NCI-H146 treated with DMSO at 0.1 percent for 48 hours (cell line): ENCODE data around the gene ZRSR2.
"Not testable (repeated sequence)": the region's sequence is repeated elsewhere in the genome, so short reads cannot be mapped to it uniquely, and the experiment has no call there.

ENCODE experiments used
- DNase-seq: peaks from one replicate; lab custom pipeline; 2025; ENCODE audit not compliant: unreplicated experiment; lab: John Stamatoyannopoulos, UW

Gene ZRSR2

DNA sequence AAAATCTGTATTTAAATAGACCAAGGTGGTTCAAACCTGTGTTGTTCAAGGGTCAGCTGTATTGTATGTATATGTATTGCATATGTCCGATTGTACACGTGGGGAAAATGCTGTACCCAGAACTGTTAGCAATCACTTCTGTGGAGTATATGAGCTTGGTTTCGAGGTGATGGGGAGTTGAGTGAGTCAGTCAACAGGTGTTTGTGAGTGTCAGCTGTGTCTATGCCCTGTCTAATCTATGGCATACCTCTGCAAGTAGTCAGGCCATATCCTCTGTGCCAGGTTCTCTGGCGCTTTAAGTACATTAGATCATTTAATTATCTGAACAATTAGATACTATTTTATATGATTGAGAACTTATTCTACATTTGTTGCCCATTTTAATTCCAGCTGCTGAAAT lies 7.4 kb downstream of the ZRSR2 start:
- no peak for DNase-seq

DNA sequence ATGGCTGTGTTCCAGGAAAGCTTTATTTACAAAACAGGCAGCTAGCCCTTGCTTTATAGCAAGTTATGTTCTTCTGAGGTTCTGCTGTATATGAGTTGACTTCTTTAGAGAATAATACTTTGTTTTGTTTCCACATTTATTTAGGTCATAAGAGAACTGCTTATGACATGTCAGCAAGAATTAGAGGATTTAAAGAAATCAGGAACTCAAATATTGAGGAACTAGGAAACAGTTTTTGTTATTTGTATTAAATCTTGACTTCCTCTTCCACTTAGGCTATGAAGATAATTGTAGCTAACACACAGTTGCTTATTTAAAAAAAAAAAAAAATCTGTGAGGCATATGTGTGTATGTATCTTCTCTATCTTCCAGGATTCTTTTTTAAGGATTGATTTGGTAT lies 14.3 kb downstream of the ZRSR2 start:
- no peak for DNase-seq

DNA sequence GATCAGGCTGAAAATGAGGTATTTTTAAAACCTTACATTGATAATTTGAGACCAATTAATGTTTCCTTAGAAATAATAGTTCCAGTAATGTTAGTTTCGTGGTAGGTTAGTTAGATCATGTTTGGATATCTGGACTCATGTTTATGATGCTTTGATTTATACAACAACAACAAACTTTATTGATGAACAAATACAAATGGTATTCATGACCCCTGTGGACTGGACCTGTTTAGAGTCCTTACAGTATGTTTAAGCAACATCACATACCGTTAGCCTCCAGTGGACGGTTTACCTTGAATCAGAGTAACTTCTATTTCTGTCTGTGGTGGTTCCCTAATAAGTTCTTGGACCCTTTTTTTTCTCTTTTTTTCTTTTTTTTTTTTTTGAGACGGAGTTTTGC lies 18.0 kb downstream of the ZRSR2 start:
- DNase-seq = no peak

DNA sequence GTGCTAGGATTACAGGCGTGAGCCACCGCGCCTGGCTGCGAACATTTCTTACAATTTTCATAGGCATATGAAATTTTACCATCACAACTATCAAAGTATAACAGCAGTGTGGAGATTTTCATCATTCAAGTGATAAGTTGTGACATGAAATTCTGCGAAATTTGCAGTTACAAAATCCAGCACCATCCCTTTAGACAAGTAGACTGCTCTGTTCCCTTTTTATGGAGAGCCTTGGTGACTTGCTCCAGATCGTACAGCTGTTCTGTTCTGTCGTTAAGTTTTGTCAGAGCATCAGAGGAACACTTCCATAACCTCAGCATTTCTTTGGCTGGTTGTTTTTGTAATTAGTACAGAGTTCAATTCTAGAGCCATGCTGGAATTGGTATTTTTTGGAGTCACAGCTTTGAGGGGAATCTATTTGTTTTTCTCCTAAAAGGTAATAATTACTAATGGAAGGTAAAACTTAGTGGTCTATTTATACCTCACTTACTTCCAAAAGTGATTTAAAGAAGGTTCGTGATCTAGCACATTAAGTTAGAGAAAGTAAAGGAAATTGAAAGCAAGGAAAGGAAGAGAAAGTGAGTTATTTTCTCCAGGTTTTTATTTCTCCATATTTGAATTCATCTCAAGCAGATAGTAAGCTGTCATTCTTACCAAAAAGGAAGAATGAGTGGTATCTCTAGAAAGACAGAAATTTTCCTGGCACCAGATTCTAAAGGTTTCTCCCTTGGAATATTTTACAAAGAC lies 22.1 kb downstream of the ZRSR2 start:
- DNase-seq = no peak

DNA sequence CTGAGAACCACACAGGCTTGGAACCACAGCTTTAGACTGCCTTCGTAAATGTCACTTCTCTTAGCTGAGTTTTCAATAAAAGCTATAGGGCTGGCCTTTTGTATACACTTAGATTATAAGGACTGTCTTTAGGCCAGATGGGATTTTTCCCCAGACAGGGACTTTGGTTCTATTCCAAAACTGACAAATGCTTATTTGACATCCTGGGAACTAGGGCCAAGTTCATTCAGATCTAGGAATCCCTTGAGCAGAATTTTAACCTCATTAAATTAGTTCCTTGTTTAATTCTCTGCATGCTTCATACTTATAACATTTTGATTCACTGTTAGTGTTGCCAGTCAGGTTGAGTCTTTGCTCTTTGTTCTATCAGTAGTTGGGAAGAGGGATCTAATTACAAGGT lies 23.1 kb downstream of the ZRSR2 start:
- no peak for DNase-seq

DNA sequence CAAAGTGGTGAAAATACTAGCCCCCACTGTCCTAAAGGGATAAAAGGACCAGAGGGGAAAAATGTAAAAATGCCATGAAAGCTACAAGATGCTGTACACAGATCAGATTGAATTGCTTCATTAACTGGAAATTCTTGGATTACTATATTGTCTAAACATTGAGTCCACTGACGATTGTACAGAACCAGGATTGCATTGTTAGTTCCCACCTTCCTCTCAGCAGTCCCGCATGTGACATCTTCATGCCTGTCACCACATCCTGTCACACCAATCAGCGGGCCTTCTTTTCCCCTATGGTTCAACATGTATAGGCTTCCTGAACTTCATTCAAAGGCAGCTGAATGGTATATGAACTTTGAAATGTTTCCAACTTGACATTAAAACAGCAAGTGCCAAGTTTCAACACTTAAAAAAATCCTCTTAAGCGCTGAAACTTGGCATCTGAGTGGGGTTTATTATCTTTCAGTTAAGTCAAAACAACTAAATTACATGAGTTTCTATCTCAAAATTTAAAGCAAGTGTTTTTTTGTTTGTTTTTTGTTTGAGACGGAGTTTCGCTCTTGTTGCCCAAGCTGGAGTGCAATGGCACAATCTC lies 24.6 kb downstream of the ZRSR2 start:
- DNase-seq = no peak

DNA sequence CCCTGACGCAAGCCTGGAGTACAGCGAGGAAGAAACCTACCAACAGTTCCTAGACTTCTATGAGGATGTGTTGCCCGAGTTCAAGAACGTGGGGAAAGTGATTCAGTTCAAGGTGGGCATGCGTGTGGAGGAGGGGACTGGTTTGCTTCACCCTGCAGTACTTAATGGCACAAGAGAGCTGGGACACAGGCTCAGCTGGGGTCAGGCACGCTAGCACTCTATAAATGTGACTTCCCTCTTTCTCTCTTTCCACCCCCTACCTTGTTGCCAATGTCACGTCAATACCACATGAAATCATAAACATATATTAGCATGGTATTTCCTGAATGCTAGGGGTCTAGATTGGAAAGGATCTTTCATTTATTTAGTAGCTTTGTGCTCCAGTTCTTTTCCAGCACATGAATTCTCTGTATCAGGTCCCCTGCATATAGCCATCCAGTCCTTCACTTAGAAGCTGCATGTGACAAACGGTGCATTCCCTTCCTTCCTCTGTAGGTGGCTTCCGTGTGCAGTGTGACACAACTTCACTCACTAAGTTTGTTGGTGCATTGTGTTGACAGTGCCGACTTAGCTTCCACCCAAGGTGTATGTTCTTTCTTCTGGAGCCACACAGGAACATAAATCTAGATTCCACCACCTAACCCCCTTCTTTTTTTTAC lies 25.6 kb downstream of the ZRSR2 start:
- no peak for DNase-seq

DNA sequence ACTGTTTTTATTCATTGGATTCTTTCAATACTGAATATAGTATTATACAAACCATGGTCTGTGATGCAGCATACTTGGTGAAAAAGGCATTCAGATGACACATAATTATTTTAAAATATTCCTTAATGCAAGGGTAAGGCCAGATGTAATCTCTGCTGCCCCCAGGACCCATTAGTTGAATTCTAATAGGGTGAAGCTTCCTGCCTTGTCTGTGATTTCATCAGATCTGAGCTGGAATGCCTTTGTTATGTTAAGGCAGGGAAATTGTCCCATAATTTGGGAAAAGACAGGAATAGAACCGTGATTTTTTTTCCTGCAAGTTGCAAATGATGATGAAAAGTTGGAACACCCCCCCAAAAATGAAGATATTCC lies 26.1 kb downstream of the ZRSR2 start:
- no peak for DNase-seq

DNA sequence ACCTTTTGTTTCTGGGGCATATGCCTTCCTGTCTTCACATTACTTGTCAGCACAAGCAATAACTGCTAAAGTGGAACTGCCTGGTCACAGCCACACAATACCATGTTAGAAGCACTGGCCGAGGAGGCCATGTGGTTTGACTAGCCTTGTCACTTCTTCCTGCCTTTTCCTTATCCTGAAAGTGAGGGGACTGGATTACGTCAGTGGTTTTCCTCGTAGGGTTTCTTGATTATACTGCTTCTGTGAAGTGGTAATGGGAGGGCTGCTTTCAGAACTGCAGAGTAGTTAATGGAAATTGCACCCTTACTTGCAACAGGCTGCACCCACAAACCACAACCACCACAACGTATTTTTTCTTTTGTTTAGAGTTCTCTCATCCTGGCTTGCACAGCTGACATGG lies 26.6 kb downstream of the ZRSR2 start:
- DNase-seq = no peak

DNA sequence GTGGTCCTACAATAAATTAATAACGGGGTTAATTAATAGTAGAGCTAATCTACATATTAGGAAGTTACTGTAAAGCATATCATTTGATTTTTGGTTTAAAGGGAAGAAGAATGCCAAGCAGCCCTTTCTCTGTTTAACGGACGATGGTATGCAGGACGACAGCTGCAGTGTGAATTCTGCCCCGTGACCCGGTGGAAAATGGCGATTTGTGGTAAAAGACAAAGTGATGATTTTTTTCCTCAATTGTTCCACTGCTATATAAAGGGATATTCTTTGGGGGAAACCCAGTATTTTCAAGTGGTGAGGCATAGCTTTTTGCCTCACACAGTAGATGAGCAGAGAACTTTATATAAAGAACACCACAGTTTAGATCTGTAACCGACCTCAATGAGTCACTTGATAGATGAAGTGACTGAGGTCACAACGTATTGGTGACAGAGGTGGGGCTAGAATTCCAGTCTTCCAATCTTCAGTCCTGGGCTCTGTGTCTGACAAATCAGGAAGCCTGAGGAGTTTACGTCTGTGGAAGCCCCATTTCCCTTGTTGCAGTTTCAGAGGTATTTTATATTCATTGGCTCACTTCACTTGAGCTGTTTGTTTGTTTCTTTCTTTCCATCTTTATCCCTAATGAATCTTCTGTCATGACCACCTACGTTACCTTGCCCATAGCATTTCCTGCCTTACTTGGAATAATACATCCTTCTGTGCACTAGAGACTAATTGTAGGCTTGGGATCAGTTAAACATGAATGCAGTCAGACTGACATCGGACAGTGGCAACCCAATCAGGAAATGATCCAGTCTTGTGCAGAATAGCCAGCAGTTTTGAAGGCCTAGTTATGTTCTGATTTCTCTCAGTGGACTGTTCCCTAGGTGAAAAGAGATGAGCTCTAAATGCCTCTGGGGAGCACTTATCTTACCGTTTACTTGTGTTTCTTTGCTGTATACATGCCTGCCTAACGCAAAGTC lies 30.1 kb downstream of the ZRSR2 start:
- no peak for DNase-seq

DNA sequence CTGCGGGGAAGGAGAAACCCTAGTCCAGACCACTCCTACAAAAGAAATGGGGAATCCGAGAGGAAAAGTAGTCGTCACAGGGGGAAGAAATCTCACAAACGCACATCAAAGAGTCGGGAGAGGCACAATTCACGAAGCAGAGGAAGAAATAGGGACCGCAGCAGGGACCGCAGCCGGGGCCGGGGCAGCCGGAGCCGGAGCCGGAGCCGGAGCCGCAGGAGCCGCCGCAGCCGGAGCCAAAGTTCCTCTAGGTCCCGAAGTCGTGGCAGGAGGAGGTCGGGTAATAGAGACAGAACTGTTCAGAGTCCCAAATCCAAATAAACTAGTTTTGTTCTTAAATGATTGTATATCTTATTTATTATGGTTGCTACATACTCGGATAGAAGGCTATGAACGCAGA lies 32.6 kb downstream of the ZRSR2 start:
- DNase-seq = no peak

DNA sequence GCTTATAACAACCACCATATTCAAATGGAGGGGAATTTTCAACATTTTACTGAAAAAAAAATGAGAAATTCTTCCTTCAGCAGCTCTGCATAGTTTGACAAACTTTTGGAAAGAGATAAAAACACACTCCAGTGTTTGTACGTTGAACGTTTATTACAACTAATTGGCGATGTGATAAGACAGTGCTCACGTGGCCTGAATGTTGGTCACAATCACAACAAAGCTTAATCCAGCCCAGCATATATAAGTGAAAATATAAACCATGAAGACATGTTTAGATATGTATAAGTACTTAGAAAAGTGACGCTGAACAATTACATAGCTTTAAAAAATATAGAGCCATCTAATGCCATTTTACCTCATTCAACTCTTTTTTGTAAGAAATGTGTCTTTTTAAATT lies 35.7 kb downstream of the ZRSR2 start:
- DNase-seq = no peak

DNA sequence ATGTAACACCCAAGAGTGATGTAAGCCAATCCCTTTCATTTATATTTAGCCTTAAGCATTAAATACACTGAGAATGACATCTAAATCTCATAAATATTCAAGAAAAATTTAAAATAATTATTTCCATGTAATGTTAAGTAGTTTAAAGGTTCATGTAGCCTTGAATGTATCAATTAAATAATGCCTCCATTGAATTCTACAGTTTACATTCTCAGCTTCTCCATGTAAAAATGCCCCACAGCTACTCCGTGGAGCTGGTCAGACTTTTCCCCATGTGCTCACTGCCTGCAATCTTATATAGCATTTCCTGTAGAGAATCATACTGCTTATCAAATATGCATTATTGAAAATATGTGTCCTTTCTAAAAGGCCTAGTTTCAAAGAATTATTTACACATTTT lies 38.9 kb downstream of the ZRSR2 start:
- no peak for DNase-seq

DNA sequence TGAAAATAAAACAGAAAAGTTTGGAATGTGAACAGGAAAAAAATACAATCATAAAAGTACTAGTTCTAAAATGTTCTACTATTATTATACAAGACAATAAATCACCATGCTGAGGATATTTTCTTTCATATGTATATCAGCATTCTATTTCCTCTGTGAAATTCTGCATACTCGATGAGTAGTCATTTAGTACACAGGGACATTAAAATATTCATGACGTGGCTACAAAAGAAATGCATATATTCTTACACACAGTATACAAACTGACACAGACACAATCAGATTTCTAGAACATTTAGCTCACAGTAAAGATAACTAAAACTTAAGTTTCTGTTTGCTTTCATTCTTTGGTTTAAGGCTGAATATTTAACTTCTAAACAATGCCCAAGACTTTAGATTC lies 41.1 kb downstream of the ZRSR2 start:
- DNase-seq = not testable (repeated sequence)

DNA sequence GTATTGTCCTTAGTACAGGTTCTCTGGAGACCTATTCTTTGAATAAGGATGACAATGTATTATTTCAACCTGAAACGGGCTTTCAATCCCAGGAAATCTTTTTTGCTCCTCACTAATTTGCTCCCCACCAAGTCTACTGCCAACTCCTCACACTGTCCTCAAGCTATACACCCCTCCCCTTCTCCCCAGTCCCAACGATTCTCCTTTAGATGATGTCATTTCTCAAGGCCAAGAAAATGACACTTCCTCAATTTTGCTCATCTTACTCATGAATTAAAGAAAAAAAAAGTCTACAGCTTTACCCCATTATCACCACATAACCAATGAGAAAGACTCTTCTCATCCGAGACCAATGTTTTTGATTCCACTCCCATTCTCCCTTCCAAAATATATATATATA lies 43.8 kb downstream of the ZRSR2 start:
- DNase-seq = no peak

DNA sequence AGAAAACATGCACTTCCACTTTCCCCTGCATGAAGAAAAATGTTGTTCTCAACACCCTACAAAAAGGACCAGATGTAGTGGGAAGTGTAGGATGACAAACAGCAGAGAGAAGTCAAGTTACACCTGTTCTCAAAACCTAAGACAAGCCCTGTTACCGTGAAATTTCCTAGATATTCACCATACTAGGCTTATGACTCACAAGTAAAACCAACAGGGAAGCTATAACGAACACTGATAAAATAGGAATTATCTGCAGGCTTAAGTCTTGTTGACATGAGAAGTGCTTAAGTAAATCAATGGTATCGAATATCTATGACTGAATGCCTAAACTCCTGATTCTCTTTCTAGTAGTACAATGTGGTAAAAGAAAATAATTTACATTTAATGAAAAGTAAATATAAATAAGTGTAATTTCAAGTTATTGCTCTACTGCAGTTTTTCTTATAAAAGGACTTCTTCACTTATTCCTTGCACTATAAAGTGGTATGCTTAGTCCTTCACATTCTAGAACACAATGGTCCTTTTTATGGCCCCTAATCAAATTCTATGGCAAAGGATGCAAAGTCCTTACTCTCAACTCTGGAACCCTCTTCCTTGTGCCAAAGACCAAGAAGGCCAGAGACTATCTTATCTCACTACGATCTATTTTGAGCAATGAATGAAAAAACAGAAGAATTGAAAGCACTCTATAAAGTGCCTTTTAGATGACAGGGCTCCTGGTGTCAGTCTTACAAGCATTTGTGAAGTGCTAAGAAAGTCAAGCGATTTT lies 44.7 kb downstream of the ZRSR2 start:
- no peak for DNase-seq

DNA sequence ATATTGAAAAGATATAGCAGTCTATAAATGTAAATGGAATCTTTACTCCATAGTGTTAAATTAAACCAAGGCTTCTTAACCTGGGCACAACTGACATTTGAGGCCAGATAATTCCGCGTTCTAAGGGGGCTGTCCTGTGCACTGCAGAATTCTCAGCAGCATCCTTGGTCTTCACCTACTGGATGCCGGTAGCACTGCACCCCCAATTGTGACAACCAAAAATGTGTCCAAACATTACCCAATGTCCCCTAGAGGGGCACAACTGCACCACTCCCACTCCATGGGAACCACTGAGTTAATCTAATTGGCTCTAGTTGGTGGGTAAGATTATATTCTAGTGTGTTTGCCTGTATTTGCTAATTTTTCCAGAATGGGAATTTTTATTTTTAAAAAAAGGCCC lies 47.7 kb downstream of the ZRSR2 start:
- DNase-seq = no peak

DNA sequence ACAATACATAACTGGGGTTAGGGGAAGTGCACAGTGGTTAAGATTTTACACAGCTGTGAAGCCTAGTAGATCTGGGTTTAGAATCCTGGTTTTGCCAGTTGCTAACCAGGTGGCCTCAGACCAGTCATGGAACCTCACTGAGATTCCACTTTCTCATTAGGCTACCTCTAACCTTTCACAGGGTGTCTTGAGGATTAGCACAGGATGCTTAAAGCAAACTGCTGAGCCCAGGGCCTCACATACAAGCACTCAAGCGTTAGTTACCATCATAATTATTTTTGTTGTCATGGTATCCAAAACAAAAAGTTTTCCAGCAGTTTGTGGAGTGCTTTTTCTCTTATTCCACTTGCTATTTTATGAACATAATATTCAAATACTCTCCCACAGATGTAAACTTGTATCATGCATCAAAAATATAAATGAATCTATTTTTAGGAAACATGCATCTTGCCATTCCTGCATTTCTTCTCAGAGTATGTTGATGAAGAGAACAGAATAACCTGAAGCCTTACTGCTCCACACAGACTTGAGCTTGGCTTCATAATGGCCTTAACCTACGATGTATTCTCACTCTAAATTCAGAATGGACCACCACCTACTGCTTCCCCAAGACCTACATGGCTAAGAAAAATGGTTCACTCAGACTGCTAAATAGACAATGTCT lies 51.7 kb downstream of the ZRSR2 start:
- DNase-seq = no peak

DNA sequence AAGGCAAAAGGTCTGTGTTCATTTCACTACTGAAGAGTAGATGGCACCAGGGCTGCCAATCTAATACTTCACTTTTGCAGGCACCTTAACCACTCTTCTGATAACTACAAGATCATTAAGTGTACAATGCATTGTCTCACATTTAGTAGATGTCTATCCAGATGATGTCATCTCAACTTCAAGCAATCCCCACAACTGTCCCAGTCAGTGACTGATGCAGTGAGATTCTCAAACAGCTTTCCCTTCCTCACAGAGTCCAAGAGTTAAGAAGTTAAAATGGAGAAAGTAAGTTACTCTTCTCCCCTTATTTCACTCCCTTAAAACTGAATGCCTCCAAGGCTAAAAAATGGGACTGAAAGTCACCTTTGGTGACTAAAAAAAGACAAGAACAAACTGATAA lies 53.7 kb downstream of the ZRSR2 start:
- no peak for DNase-seq

DNA sequence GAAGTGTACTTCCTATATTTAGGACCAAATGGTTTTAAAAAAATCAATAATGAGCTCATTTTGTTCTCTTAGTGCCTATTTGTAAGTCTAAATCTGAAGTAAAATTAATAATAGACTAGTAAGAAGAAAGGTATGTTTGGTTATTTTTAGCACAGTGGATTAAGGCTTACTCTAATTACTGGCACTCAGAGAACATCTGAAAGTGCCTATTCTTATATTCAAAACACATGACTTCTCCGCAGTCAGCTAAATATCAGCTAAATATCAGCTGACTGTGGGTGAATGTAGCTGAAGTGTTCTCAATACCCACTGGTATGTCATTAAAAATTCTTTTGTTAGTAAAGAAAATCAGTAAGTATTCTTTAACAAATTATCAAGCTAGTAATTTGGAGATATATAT lies 58.3 kb downstream of the ZRSR2 start:
- no peak for DNase-seq
